Nephron progenitor cell (in vitro differentiated cells): ENCODE data around the gene ZMYND11.
A peak's percentile ranks its signal among the peaks of the same experiment; 100 is the strongest.
"Not testable (repeated sequence)": the region's sequence is repeated elsewhere in the genome, so short reads cannot be mapped to it uniquely, and the experiment has no call there.

Experiments
- DNase-seq: peaks from one replicate; pipeline ENCODE4 v3.0.0; 2021
- H3K27ac Mint-ChIP-seq: 2 replicates; pipeline ENCODE4 v1.8.0; 2021; ENCODE audit warnings: mild to moderate bottlenecking, moderate library complexity, mixed read lengths
- H3K27me3 Mint-ChIP-seq: 2 replicates; pipeline ENCODE4 v1.8.0; 2021; ENCODE audit warnings: mild to moderate bottlenecking, low read depth, mixed read lengths; ENCODE audit not compliant: poor library complexity
- H3K36me3 Mint-ChIP-seq: 2 replicates; pipeline ENCODE4 v1.8.0; 2021; ENCODE audit warnings: low read depth, mixed read lengths
- H3K4me1 Mint-ChIP-seq: 2 replicates; pipeline ENCODE4 v1.8.0; 2021; ENCODE audit warnings: mixed read lengths
- H3K4me3 Mint-ChIP-seq: 2 replicates; pipeline ENCODE4 v1.8.0; 2021; ENCODE audit warnings: mild to moderate bottlenecking, moderate library complexity, mixed read lengths
- H3K9me3 Mint-ChIP-seq: 2 replicates; pipeline ENCODE4 v1.8.0; 2021; ENCODE audit warnings: mild to moderate bottlenecking, moderate library complexity, mixed read lengths
- CTCF ChIP-seq: fragments of 200-600 bp; sonication (generic); IDR thresholded peaks from 2 replicates; pipeline ENCODE4 v1.5.0; 2021; ENCODE audit warnings: antibody characterized with exemption

Gene ZMYND11

GRCh38 chr10:246431-246830 is 111.2 kb downstream of the ZMYND11 start:
- no peak overlapping the region for H3K27ac Mint-ChIP-seq
- DNase-seq = no peak
- peaks cover 18% of the 10 kb centered on the region for H3K4me1 Mint-ChIP-seq
- no peaks in the 10 kb centered on the region for H3K9me3 Mint-ChIP-seq
- H3K4me3 Mint-ChIP-seq = no peak overlapping the region
- peaks cover 64% of the 10 kb centered on the region for H3K36me3 Mint-ChIP-seq
- H3K27me3 Mint-ChIP-seq = no peaks in the 10 kb centered on the region
- no peak for TF ChIP-seq CTCF

- Mint-ChIP-seq H3K27ac (no peak overlapping the region), H3K36me3 (peaks cover 71% of the 10 kb centered on the region), H3K4me1 (peaks cover 18% of the 10 kb centered on the region), H3K9me3 (no peaks in the 10 kb centered on the region), H3K4me3 (no peak overlapping the region), H3K27me3 (no peaks in the 10 kb centered on the region)
- DNase-seq = no peak
- TF ChIP-seq CTCF = no peak
Measured at GRCh38 chr10:247480-247879, 112.2 kb downstream of the ZMYND11 start.

- peak overlapping the region; percentile 30 for H3K27ac Mint-ChIP-seq
- no peak for TF ChIP-seq CTCF
- DNase-seq = no peak
- H3K4me3 Mint-ChIP-seq = no peak overlapping the region
- H3K27me3 Mint-ChIP-seq = no peaks in the 10 kb centered on the region
- H3K9me3 Mint-ChIP-seq = no peaks in the 10 kb centered on the region
- H3K36me3 Mint-ChIP-seq = peaks cover 68% of the 10 kb centered on the region
- H3K4me1 Mint-ChIP-seq = peaks cover 18% of the 10 kb centered on the region
Measured at GRCh38 chr10:248307-248706, 113.1 kb downstream of the ZMYND11 start.

- no peak for TF ChIP-seq CTCF
- H3K4me1 Mint-ChIP-seq = no peaks in the 10 kb centered on the region
- no peaks in the 10 kb centered on the region for H3K9me3 Mint-ChIP-seq
- H3K27ac Mint-ChIP-seq = no peak overlapping the region
- H3K36me3 Mint-ChIP-seq = peaks cover 84% of the 10 kb centered on the region
- no peaks in the 10 kb centered on the region for H3K27me3 Mint-ChIP-seq
- DNase-seq = no peak
- no peak overlapping the region for H3K4me3 Mint-ChIP-seq
Measured at GRCh38 chr10:251982-252582, 116.8 kb downstream of the ZMYND11 start.

- Mint-ChIP-seq H3K9me3 (no peaks in the 10 kb centered on the region), H3K27ac (peak overlapping the region; percentile 14)
- DNase-seq = no peak
Measured at GRCh38 chr10:260819-261429, 125.7 kb downstream of the ZMYND11 start.

GRCh38 chr10:264160-265073 is 129.2 kb downstream of the ZMYND11 start:
- DNase-seq, H3K36me3 Mint-ChIP-seq, H3K27me3 Mint-ChIP-seq, H3K4me3 Mint-ChIP-seq, H3K27ac Mint-ChIP-seq, H3K9me3 Mint-ChIP-seq, H3K4me1 Mint-ChIP-seq: not testable (repeated sequence)

More at GRCh38 chr10:260819-261429, 125.7 kb downstream of the ZMYND11 start:
- H3K27me3 Mint-ChIP-seq = peaks cover 6% of the 10 kb centered on the region
- H3K4me3 Mint-ChIP-seq = no peak overlapping the region
- TF ChIP-seq CTCF = no peak
- H3K4me1 Mint-ChIP-seq = no peaks in the 10 kb centered on the region
- peaks cover 15% of the 10 kb centered on the region for H3K36me3 Mint-ChIP-seq

- H3K4me1 Mint-ChIP-seq, H3K4me3 Mint-ChIP-seq, H3K27ac Mint-ChIP-seq, H3K9me3 Mint-ChIP-seq, H3K36me3 Mint-ChIP-seq, H3K27me3 Mint-ChIP-seq, DNase-seq: not testable (repeated sequence)
Measured at GRCh38 chr10:265074-265440, 129.8 kb downstream of the ZMYND11 start.

- not testable (repeated sequence) for H3K27me3 Mint-ChIP-seq, H3K4me3 Mint-ChIP-seq, H3K9me3 Mint-ChIP-seq, H3K4me1 Mint-ChIP-seq, H3K27ac Mint-ChIP-seq, DNase-seq, H3K36me3 Mint-ChIP-seq
Measured at GRCh38 chr10:265816-266588, 130.7 kb downstream of the ZMYND11 start.
